ENCODE measurements around the gene ZBTB39. TPM values are rescaled to one million over a fixed set of nuclear protein-coding genes. Genes with fewer than 3 reads are reported as not detected.

The ZBTB39 gene
- total and polyA plus RNA-seq, 2 of the 8 experiments (the other 6 are each of a cell fraction or from before 2014, with no cell fraction given), result 19.3 to 25.0 TPM

DNA sequence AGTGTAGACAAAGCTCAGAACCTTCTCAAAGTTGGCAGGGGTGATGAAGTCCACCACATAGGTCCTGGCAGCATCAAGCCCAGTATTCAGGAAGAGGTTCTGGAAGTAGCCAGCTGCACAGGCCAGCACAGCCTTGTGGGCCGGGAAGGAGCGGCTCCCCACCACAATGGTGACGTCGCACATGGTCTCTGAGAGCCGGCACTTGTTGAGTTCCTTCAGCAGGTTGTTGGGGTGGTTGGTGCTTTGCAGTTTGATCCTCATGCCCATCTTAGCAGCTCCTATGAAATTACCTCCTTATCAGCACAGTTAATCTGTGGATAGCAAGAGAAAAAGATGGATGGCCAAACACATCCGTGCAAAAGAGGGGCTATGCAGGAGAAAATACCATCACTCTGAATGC is 1.7 kb downstream of the ZBTB39 start:
- ChIA-PET POLR2A (ENCODE audit: partially characterized antibody) (interaction anchor here (0.6 to 3.2 kb wide), 12 partner anchors 8 to 271 kb away, joined by 3 to 13 read pairs (median 5); partner anchors contain the start of gene TAC3), CTCF (ENCODE audit: partially characterized antibody) (interaction anchor here (0.8 to 10.6 kb wide), 26 partner anchors 8 to 277 kb away, joined by 3 to 187 read pairs (median 4); partner anchors contain the start of genes HSD17B6, NAB2, NEMP1 and STAT6)
- FAIRE-seq, result no peak
- no peak overlapping the region for H3K23ac ChIP-seq (ENCODE audit: insufficient read length)
- 95% methylated on average over 6 of the region's 6 CpGs; no CpG with 5 or more reads in 1 of the 2 experiments for WGBS, 2 experiments (ENCODE audit: extremely low coverage in 1 of 2, insufficient coverage in 1 of 2, insufficient read length in 1 of 2, insufficient replicate concordance in 2 of 2, low coverage in 1 of 2, low lambda C conversion rate in 2 of 2, missing lambda C conversion rate in 1 of 2)
- H2BK5ac ChIP-seq (ENCODE audit: low read depth, low read length), result no peak overlapping the region
- no peak overlapping the region for H4K91ac ChIP-seq (replicated peaks; ENCODE audit: insufficient read length, low read length)
- no peaks in the 10 kb centered on the region for H3K27me3 ChIP-seq (replicated peaks in 1 of 4; ENCODE audit: control insufficient read depth in 3 of 4, extremely low read depth in 1 of 4, insufficient read depth in 3 of 4, low read length in 3 of 4)
- H4K20me1 ChIP-seq (replicated peaks in 1 of 2; ENCODE audit: control insufficient read depth in 1 of 2, insufficient read depth in 2 of 2, low read length in 2 of 2), result peaks cover 3 to 11% of the 10 kb centered on the region in 2 experiments
- H3K9ac ChIP-seq (replicated peaks in 1 of 4; ENCODE audit: extremely low read depth in 1 of 4, low read depth in 3 of 4, low read length in 3 of 4), result no peak overlapping the region
- no peak overlapping the region for H2BK12ac ChIP-seq (ENCODE audit: low read depth, low read length)
- H3K4me2 ChIP-seq (ENCODE audit: insufficient read depth in 1 of 2, low read depth in 2 of 2, low read length in 2 of 2), result peak overlapping the region in 1 of 2 experiments; percentile 68; a peak in 2 of 4 replicates
- H3K14ac ChIP-seq (ENCODE audit: insufficient read length), result no peak overlapping the region
- peaks cover 0 to 59% of the 10 kb centered on the region in 2 experiments for H3K79me2 ChIP-seq (ENCODE audit: control insufficient read depth in 1 of 2, insufficient read depth in 2 of 2, low read length in 2 of 2)
- peaks cover 12% of the 10 kb centered on the region for H3K79me1 ChIP-seq (ENCODE audit: low read depth, low read length)
- TF ChIP-seq NANOG (IDR thresholded peaks at IDR 0.05; ENCODE audit: insufficient read depth, low read depth, low read length, poor library complexity, severe bottlenecking), result no peak
- TF ChIP-seq CTCF (IDR thresholded peaks at IDR 0.05; ENCODE audit: control extremely low read depth in 1 of 3, insufficient read depth in 1 of 3, low read depth in 1 of 3, low read length in 3 of 3), result no peak
- TF ChIP-seq ASH2L (IDR thresholded peaks at IDR 0.05; ENCODE audit: low read length), result no peak
- TF ChIP-seq KDM5A (IDR thresholded peaks at IDR 0.05; ENCODE audit: low read length), result no peak
- no peak for TF ChIP-seq SP1 (IDR thresholded peaks at IDR 0.05; ENCODE audit: low read depth, low read length)
- no peaks in the 10 kb centered on the region for H3K9me3 ChIP-seq (ENCODE audit: insufficient read depth in 2 of 2, low read depth in 1 of 2, low read length in 1 of 2)
- H4K5ac ChIP-seq (ENCODE audit: insufficient read length, low read depth, low read length), result no peak overlapping the region
- peaks cover 0 to 6% (median 1%) of the 10 kb centered on the region in 4 experiments; a peak in 3 of 7 replicates for H3K4me1 ChIP-seq (replicated peaks in 1 of 4; ENCODE audit: control insufficient read depth in 3 of 4, insufficient read depth in 4 of 4, low read length in 3 of 4)
- no peaks in the 10 kb centered on the region; the same call in 1 of the 2 replicates for H3K23me2 ChIP-seq (ENCODE audit: low read depth, low read length)
- H3K27ac ChIP-seq (ENCODE audit: low read depth, low read length), result no peak overlapping the region
- DNase-seq (ENCODE audit: low read depth in 1 of 2, low spot score in 2 of 2), result no peak
- peaks cover 27 to 36% (median 34%) of the 10 kb centered on the region in 4 experiments for H3K36me3 ChIP-seq (ENCODE audit: control insufficient read depth in 2 of 4, insufficient read depth in 4 of 4, low read length in 3 of 4)
- no peak overlapping the region for H2AK5ac ChIP-seq (ENCODE audit: low read depth, low read length)
- H2BK15ac ChIP-seq (ENCODE audit: low read length), result no peak overlapping the region
- no peak overlapping the region for H2BK120ac ChIP-seq (replicated peaks; ENCODE audit: low read depth, low read length)
- no peak overlapping the region for H3K4ac ChIP-seq (replicated peaks; ENCODE audit: insufficient read length, low read depth, low read length)
- H3K18ac ChIP-seq (ENCODE audit: extremely low read depth, low read length), result no peak overlapping the region
- H3K56ac ChIP-seq (replicated peaks; ENCODE audit: insufficient read length, low read depth, low read length), result no peak overlapping the region
- no peak overlapping the region for H4K8ac ChIP-seq (ENCODE audit: extremely low read depth, insufficient read depth, low read length)
- no peak overlapping the region for H2AFZ ChIP-seq (ENCODE audit: low read length)
- peak overlapping the region in 1 of 4 experiments; percentile 96; a peak in 1 of 8 replicates for H3K4me3 ChIP-seq (ENCODE audit: extremely low read depth in 1 of 4, insufficient read depth in 2 of 4, low read depth in 3 of 4, low read length in 4 of 4)
- no peak overlapping the region for H2BK20ac ChIP-seq (ENCODE audit: low read length)

Measured in H1 (cell line).